H1 (cell line): ENCODE results near the gene KCNB1. TPM values are rescaled to one million over a fixed set of nuclear protein-coding genes. Genes with fewer than 3 reads are reported as not detected.

ENCODE experiments used
- CTCF ChIA-PET: fragments of 300-600 bp; sonication (Branson Sonifier 250); formaldehyde crosslinking; loops from one replicate; lab custom pipeline; 2021; ENCODE audit not compliant: partially characterized antibody; lab: Charles Lee
- POLR2A ChIA-PET: fragments of 300-600 bp; sonication (Branson Sonifier 250); formaldehyde crosslinking; loops from one replicate; lab custom pipeline; 2021; ENCODE audit warnings: inconsistent platforms; ENCODE audit not compliant: partially characterized antibody; lab: Charles Lee
- DNase-seq, 2 experiments: peaks; one replicate each; pipeline versions ENCODE4 v3.0.0 to v3.0.0-alpha.2; 2010 to 2022; ENCODE audit warnings: low spot score in 2 of 2, low read depth in 1 of 2, mixed read lengths in 1 of 2
- FAIRE-seq: peaks from 2 replicates; lab custom pipeline; 2011; peaks lifted over from hg19 to GRCh38; lab: Jason Lieb, UNC
- H2AFZ ChIP-seq: 2 replicates; pipeline ENCODE4 v1.8.1; 2012; ENCODE audit warnings: low read length, inconsistent platforms
- H2AK5ac ChIP-seq: 2 replicates; pipeline ENCODE4 v1.6.1; 2013; ENCODE audit warnings: low read depth, low read length
- H2BK120ac ChIP-seq: replicated peaks from 2 replicates; pipeline ENCODE3; 2013; ENCODE audit warnings: low read depth, low read length, inconsistent platforms
- H2BK12ac ChIP-seq: 2 replicates; pipeline ENCODE4 v1.6.1; 2013; ENCODE audit warnings: low read depth, low read length
- H2BK15ac ChIP-seq: 2 replicates; pipeline ENCODE4 v1.6.1; 2013; ENCODE audit warnings: low read length
- H2BK20ac ChIP-seq: 2 replicates; pipeline ENCODE4 v1.6.1; 2013; ENCODE audit warnings: low read length
- H2BK5ac ChIP-seq: 2 replicates; pipeline ENCODE4 v1.6.1; 2013; ENCODE audit warnings: low read depth, low read length
- H3K14ac ChIP-seq: 2 replicates; pipeline ENCODE4 v1.6.1; 2013; ENCODE audit warnings: inconsistent platforms; ENCODE audit not compliant: insufficient read length
- H3K18ac ChIP-seq: 2 replicates; pipeline ENCODE4 v1.6.1; 2013; ENCODE audit warnings: low read length; ENCODE audit errors: extremely low read depth
- H3K23ac ChIP-seq: 2 replicates; pipeline ENCODE4 v1.6.1; 2013; ENCODE audit warnings: inconsistent platforms; ENCODE audit not compliant: insufficient read length
- H3K23me2 ChIP-seq: 2 replicates; pipeline ENCODE4 v1.6.1; 2013; ENCODE audit warnings: low read depth, low read length
- H3K27ac ChIP-seq: 2 replicates; pipeline ENCODE4 v1.6.1; 2011; ENCODE audit warnings: low read depth, low read length, inconsistent platforms
- H3K27me3 ChIP-seq, 4 experiments: replicated peaks in 1 of 4; 1 replicate in 1 of 4; 2 replicates in 3 of 4; pipeline versions ENCODE4 v1.6.1 to v1.8.1; 2011 to 2013; ENCODE audit warnings: low read length in 3 of 4, mild to moderate bottlenecking in 3 of 4, inconsistent platforms in 2 of 4, mixed read lengths in 2 of 4, moderate library complexity in 1 of 4; ENCODE audit not compliant: control insufficient read depth in 3 of 4, insufficient read depth in 3 of 4; ENCODE audit errors: extremely low read depth in 1 of 4
- H3K36me3 ChIP-seq, 4 experiments: 2 replicates each; pipeline versions ENCODE4 v1.6.1 to v1.8.1; 2011 to 2013; ENCODE audit warnings: mild to moderate bottlenecking in 4 of 4, low read length in 3 of 4, moderate library complexity in 2 of 4, control low read depth in 1 of 4, inconsistent platforms in 1 of 4; ENCODE audit not compliant: insufficient read depth in 4 of 4, control insufficient read depth in 2 of 4
- H3K4ac ChIP-seq: replicated peaks from 2 replicates; pipeline ENCODE3; 2013; ENCODE audit warnings: low read length, low read depth, mixed read lengths, inconsistent platforms; ENCODE audit not compliant: insufficient read length
- H3K4me1 ChIP-seq, 4 experiments: replicated peaks in 1 of 4; 1 replicate in 1 of 4; 2 replicates in 3 of 4; pipeline versions ENCODE4 v1.6.1 to v1.8.1; 2011 to 2013; ENCODE audit warnings: low read length in 3 of 4, inconsistent platforms in 2 of 4, mixed read lengths in 1 of 4; ENCODE audit not compliant: insufficient read depth in 4 of 4, control insufficient read depth in 3 of 4
- H3K4me2 ChIP-seq, 2 experiments: 2 replicates each; pipeline versions ENCODE4 v1.6.1 to v1.8.1; 2011 to 2013; ENCODE audit warnings: low read depth in 2 of 2, low read length in 2 of 2, control low read depth in 1 of 2, inconsistent platforms in 1 of 2, mild to moderate bottlenecking in 1 of 2; ENCODE audit not compliant: insufficient read depth in 1 of 2
- H3K4me3 ChIP-seq, 4 experiments: fragments of 200-600, 300-600 bp in 1 of 4; sonication (generic), shearing (Covaris generic), sonication (Bioruptor Twin) in 1 of 4; 2 replicates each; pipeline versions ENCODE4 v1.5.1 to v1.8.1; 2011 to 2016; ENCODE audit warnings: low read length in 4 of 4, low read depth in 3 of 4, control low read depth in 2 of 4, inconsistent platforms in 2 of 4, mild to moderate bottlenecking in 2 of 4, mixed read lengths in 1 of 4, moderate library complexity in 1 of 4; ENCODE audit not compliant: insufficient read depth in 2 of 4; ENCODE audit errors: extremely low read depth in 1 of 4
- H3K56ac ChIP-seq: replicated peaks from 2 replicates; pipeline ENCODE3; 2013; ENCODE audit warnings: low read depth, mild to moderate bottlenecking, mixed read lengths, low read length, inconsistent platforms; ENCODE audit not compliant: insufficient read length
- H3K79me1 ChIP-seq: 2 replicates; pipeline ENCODE4 v1.6.1; 2013; ENCODE audit warnings: low read depth, low read length, control low read depth
- H3K79me2 ChIP-seq, 2 experiments: 2 replicates each; pipeline versions ENCODE4 v1.6.1 to v1.8.1; 2012 to 2013; ENCODE audit warnings: low read length in 2 of 2, mild to moderate bottlenecking in 2 of 2, inconsistent platforms in 1 of 2; ENCODE audit not compliant: insufficient read depth in 2 of 2, control insufficient read depth in 1 of 2
- H3K9ac ChIP-seq, 4 experiments: replicated peaks in 1 of 4; 1 replicate in 1 of 4; 2 replicates in 3 of 4; pipeline versions ENCODE4 v1.6.1 to v1.8.1; 2011 to 2013; ENCODE audit warnings: low read depth in 3 of 4, low read length in 3 of 4, control low read depth in 2 of 4, mild to moderate bottlenecking in 2 of 4, moderate library complexity in 2 of 4, inconsistent platforms in 1 of 4; ENCODE audit errors: extremely low read depth in 1 of 4
- H3K9me3 ChIP-seq, 2 experiments: 2 replicates each; pipeline versions ENCODE4 v1.6.1 to v1.8.1; 2012 to 2013; ENCODE audit warnings: mild to moderate bottlenecking in 2 of 2, moderate library complexity in 2 of 2, control low read depth in 1 of 2, inconsistent platforms in 1 of 2, low read depth in 1 of 2, low read length in 1 of 2, mixed read lengths in 1 of 2; ENCODE audit not compliant: insufficient read depth in 2 of 2
- H4K20me1 ChIP-seq, 2 experiments: replicated peaks in 1 of 2; 2 replicates each; pipeline versions ENCODE3 to v1.8.1; 2011 to 2013; ENCODE audit warnings: inconsistent platforms in 2 of 2, low read length in 2 of 2, mild to moderate bottlenecking in 1 of 2; ENCODE audit not compliant: insufficient read depth in 2 of 2, control insufficient read depth in 1 of 2
- H4K5ac ChIP-seq: 2 replicates; pipeline ENCODE4 v1.6.1; 2013; ENCODE audit warnings: low read length, low read depth, mixed read lengths, inconsistent platforms; ENCODE audit not compliant: insufficient read length
- H4K8ac ChIP-seq: 2 replicates; pipeline ENCODE4 v1.8.0; 2013; ENCODE audit warnings: mild to moderate bottlenecking, moderate library complexity, low read length, inconsistent platforms; ENCODE audit not compliant: insufficient read depth; ENCODE audit errors: extremely low read depth
- H4K91ac ChIP-seq: replicated peaks from 2 replicates; pipeline ENCODE3; 2013; ENCODE audit warnings: low read length, mixed read lengths, inconsistent platforms; ENCODE audit not compliant: insufficient read length
- ATF2 ChIP-seq: IDR thresholded peaks from 2 replicates; pipeline ENCODE4 v1.6.1; 2012; ENCODE audit warnings: low read length, inconsistent platforms
- CTBP2 ChIP-seq: IDR thresholded peaks from 2 replicates; pipeline ENCODE4 v1.7.0; 2011; ENCODE audit warnings: borderline replicate concordance, mild to moderate bottlenecking, moderate library complexity, mixed read lengths, low read length; ENCODE audit not compliant: insufficient read depth, insufficient read length
- EGR1 ChIP-seq: IDR thresholded peaks from 2 replicates; pipeline ENCODE4 v1.6.1; 2011; ENCODE audit warnings: low read depth, low read length, borderline replicate concordance
- KDM5A ChIP-seq: fragments of 200-600 bp; IDR thresholded peaks from 2 replicates; pipeline ENCODE4 v1.7.1; 2012; ENCODE audit warnings: mild to moderate bottlenecking, low read length, inconsistent platforms, mixed read lengths
- NRF1 ChIP-seq: IDR thresholded peaks from 2 replicates; pipeline ENCODE4 v1.6.1; 2011; ENCODE audit warnings: mild to moderate bottlenecking, low read depth, low read length, improper control_type of control experiment
- POLR2A ChIP-seq, 2 experiments: IDR thresholded peaks; 1 replicate in 1 of 2; 2 replicates in 1 of 2; pipeline ENCODE4 v1.6.1; 2011; ENCODE audit warnings: low read depth in 2 of 2, low read length in 2 of 2, mild to moderate bottlenecking in 2 of 2; ENCODE audit errors: control extremely low read depth in 1 of 2
- RAD21 ChIP-seq, 2 experiments: IDR thresholded peaks in 1 of 2; conservative IDR thresholded peaks in 1 of 2; 2 replicates each; pipeline ENCODE4 v1.6.1; 2011; ENCODE audit warnings: low read depth in 2 of 2, low read length in 2 of 2, improper control_type of control experiment in 1 of 2, inconsistent platforms in 1 of 2, mild to moderate bottlenecking in 1 of 2, moderate library complexity in 1 of 2
- SIN3A ChIP-seq, 2 experiments: IDR thresholded peaks in 1 of 2; conservative IDR thresholded peaks in 1 of 2; 2 replicates each; pipeline ENCODE4 v1.6.1; 2011 to 2012; ENCODE audit warnings: low read length in 2 of 2, improper control_type of control experiment in 1 of 2, low read depth in 1 of 2, mild to moderate bottlenecking in 1 of 2
- SIX5 ChIP-seq: IDR thresholded peaks from 2 replicates; pipeline ENCODE4 v1.6.1; 2011; ENCODE audit warnings: mild to moderate bottlenecking, low read depth, low read length
- SP1 ChIP-seq: IDR thresholded peaks from 2 replicates; pipeline ENCODE4 v1.6.1; 2011; ENCODE audit warnings: low read depth, low read length
- WGBS, 2 experiments: shearing (Covaris generic) in 1 of 2; methylation state at CpG; one replicate each; pipeline versions ENCODE4 v1.1.6 to v1.1.7; 2013 to 2015; ENCODE audit warnings: low lambda C conversion rate in 2 of 2, mixed read lengths in 2 of 2, inconsistent platforms in 1 of 2, low coverage in 1 of 2, missing lambda C conversion rate in 1 of 2; ENCODE audit not compliant: insufficient replicate concordance in 2 of 2, insufficient coverage in 1 of 2, insufficient read length in 1 of 2; ENCODE audit errors: extremely low coverage in 1 of 2, missing lambda C conversion rate in 1 of 2; 5-methylcytosine and 5-hydroxymethylcytosine counted together
- polyA plus RNA-seq, 7 experiments: library from polyadenylated mRNA; depleted of rRNA in 3 of 7; stranded (reverse) in 5 of 7; unstranded in 2 of 7; fragments of >200 nt in 5 of 7; fragments of 200-250 nt in 2 of 7; gene quantifications; 1 replicate in 5 of 7; 2 replicates in 1 of 7; 4 replicates in 1 of 7; pipeline versions ENCODE4 v1.2.1 to v1.2.3, GENCODE V29; 2011 to 2013; ENCODE audit warnings: missing spikeins in 2 of 7, mixed read lengths in 2 of 7
- total RNA-seq: library from RNA; stranded (reverse); fragmentation: NEBNext Ultra II Directional; extraction: Animal tissue kit (Norgen Biotek cat#: 25700); gene quantifications from 2 replicates; pipeline ENCODE4 v1.2.1, GENCODE V29; 2021

The KCNB1 gene
- total and polyA plus RNA-seq, 2 of the 8 experiments (the other 6 are each of a cell fraction or from before 2014, with no cell fraction given), result 0.58 to 0.67 TPM

- Histone ChIP-seq H4K20me1 (no peaks in the 10 kb centered on the region), H2BK120ac (no peak overlapping the region), H3K4me3 (no peak overlapping the region), H4K8ac (no peak overlapping the region), H3K4me2 (no peak overlapping the region), H2AK5ac (no peak overlapping the region; the same call in 1 of the 2 replicates), H3K4ac (no peak overlapping the region), H3K9me3 (no peaks in the 10 kb centered on the region), H2BK15ac (no peak overlapping the region), H3K4me1 (no peaks in the 10 kb centered on the region), H3K79me1 (no peaks in the 10 kb centered on the region), H3K23ac (no peak overlapping the region), H3K79me2 (no peaks in the 10 kb centered on the region), H4K91ac (no peak overlapping the region), H3K56ac (no peak overlapping the region), H3K27me3 (no peaks in the 10 kb centered on the region), H2BK5ac (no peak overlapping the region), H2AFZ (no peak overlapping the region), H3K9ac (no peak overlapping the region), H3K14ac (no peak overlapping the region), H4K5ac (no peak overlapping the region), H2BK12ac (no peak overlapping the region), H3K36me3 (no peaks in the 10 kb centered on the region), H3K23me2 (no peaks in the 10 kb centered on the region; the same call in 1 of the 2 replicates), H3K27ac (no peak overlapping the region), H3K18ac (no peak overlapping the region), H2BK20ac (no peak overlapping the region)
- DNase-seq (no peak), FAIRE-seq (no peak)
- ChIA-PET POLR2A (interaction anchor here (1.0 kb wide), 1 partner anchor 138 kb away, joined by 3 read pairs; no protein-coding TSS in a partner anchor), CTCF (interaction anchor here (0.6 to 2.6 kb wide), 17 partner anchors 13 to 261 kb away, joined by 3 to 15 read pairs (median 4); no protein-coding TSS in a partner anchor)
- TF ChIP-seq SIX5, result no peak
- no peak for TF ChIP-seq NRF1
- no peak for TF ChIP-seq KDM5A
- no peak for TF ChIP-seq ATF2
- no peak for TF ChIP-seq RAD21 (IDR thresholded peaks at IDR 0.05 in 1 of 2, conservative IDR thresholded peaks at IDR 0.05 in 1 of 2; ENCODE audit: low read depth in 2 of 2, low read length in 2 of 2)
- TF ChIP-seq SIN3A (conservative IDR thresholded peaks at IDR 0.05 in 1 of 2, IDR thresholded peaks at IDR 0.05 in 1 of 2; ENCODE audit: low read depth in 1 of 2, low read length in 2 of 2), result no peak
- TF ChIP-seq SP1, result no peak
- no peak for TF ChIP-seq POLR2A (IDR thresholded peaks at IDR 0.05; ENCODE audit: control extremely low read depth in 1 of 2, low read depth in 2 of 2, low read length in 2 of 2)
- TF ChIP-seq CTBP2, result no peak
- no peak for TF ChIP-seq EGR1
- 89% methylated on average over 8 of the region's 9 CpGs; no CpG with 5 or more reads in 1 of the 2 experiments for WGBS, 2 experiments
Measured at GRCh38 chr20:49347156-49347555, 135.3 kb downstream of the KCNB1 start.
